Right ventricle myocardium inferior (tissue), 1 donor: Measurements from ENCODE around the gene NAT8L. TPM values are rescaled to one million over a fixed set of nuclear protein-coding genes. Genes with fewer than 3 reads are reported as not detected.
A peak's percentile ranks its signal among the peaks of the same experiment; 100 is the strongest.

Experiments used
- ATAC-seq: fragments of 200-7000 bp; cut with Tn5 transposase; one replicate; pipeline ENCODE4 v1.9.1; 2020; ENCODE audit warnings: mild to moderate bottlenecking, moderate library complexity
- DNase-seq: peaks from one replicate; pipeline ENCODE4 v3.0.0; 2021; ENCODE audit errors: missing footprints
- intact Hi-C: fragments of 100-400 bp; cut with DNase I; formaldehyde crosslinking; loops from one replicate; pipeline ENCODE4 v1.11.0; 2022
- total RNA-seq: library from RNA; stranded (reverse); fragmentation: NEBNext Ultra II Directional; extraction: Animal tissue kit (Norgen Biotek cat#: 25700); gene quantifications from one replicate; pipeline ENCODE4 v1.2.1, GENCODE V29; 2021
- donor health status: DM: no; HTN: yes; CAD: no; lungs with severe emphysema.

NAT8L gene
- total RNA-seq, 1 donor from 2014 or later: 1.1 TPM

DNA sequence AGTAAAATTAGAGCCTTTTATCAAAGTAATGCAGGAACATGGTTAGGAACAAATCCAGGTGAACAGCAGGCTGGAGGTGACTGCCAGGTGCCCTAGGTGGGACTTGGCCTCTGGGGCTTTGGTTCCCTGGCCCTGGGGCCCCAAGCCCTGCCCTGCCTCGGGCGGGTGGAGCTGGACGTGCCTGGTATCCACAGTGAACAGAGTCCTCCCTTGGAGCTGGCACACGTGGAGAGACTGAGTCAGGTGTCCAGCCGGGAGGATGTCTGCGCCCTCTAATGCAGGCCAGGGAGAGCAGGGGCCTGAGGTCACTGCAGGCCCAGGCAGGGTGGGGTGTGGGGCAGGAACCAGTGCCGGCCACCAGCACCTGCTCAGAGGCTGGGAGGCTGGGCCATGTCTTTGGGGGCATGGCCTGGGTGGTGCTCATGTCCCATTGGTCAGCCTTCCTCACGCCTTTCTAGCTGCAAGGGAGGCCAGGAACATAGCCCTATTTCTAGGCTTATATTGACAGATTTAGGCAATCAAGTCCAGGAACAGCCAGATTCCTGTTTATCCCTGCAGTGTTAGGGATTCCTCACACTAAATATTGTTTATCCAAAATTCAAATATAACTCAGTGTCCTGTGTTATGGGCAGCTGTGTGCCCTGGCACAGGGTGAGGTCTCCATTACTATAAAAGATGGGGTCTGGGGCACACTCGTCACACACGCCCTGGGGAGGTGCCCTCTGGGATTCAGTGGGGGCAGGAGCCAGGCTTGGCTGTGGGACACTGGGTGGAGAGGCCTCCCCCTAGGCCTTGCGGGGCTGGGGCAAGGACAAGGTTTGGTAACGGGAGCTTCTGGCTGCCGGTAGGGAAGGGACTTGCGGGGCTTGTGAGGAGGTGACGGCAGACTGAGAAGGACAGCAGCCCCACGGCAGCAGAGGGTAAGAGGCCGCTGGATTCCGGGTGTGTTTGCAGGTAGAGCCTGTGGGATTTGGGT, 14.3 kb upstream of the NAT8L start:
- DNase-seq: no peak
- intact Hi-C loops: no loop called here
- no peak for ATAC-seq

DNA sequence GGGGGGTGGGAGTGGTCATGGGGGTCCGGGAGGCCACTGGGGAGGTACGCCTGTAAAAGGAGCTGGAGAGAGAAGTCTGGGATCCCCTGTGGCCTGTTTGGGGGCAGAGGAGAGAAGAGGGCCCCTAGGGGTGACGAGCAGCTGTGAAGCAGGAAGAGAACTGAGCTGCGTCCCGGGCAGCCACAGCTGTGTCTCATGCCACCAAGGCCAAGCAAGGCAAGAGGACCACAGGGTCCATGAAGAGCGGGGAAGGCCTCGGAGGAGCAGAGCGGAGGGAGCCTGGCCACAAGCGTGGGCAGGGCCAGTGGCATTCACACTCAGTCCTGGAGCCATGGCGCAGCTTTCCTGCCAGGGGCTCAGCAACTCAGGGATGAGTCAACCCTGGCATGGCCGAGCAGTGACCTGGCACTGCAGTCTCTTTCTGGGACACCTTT, 13.6 kb upstream of the NAT8L start:
- ATAC-seq (no peak), DNase-seq (peak; percentile 57)
- intact Hi-C loops: no loop called here

DNA sequence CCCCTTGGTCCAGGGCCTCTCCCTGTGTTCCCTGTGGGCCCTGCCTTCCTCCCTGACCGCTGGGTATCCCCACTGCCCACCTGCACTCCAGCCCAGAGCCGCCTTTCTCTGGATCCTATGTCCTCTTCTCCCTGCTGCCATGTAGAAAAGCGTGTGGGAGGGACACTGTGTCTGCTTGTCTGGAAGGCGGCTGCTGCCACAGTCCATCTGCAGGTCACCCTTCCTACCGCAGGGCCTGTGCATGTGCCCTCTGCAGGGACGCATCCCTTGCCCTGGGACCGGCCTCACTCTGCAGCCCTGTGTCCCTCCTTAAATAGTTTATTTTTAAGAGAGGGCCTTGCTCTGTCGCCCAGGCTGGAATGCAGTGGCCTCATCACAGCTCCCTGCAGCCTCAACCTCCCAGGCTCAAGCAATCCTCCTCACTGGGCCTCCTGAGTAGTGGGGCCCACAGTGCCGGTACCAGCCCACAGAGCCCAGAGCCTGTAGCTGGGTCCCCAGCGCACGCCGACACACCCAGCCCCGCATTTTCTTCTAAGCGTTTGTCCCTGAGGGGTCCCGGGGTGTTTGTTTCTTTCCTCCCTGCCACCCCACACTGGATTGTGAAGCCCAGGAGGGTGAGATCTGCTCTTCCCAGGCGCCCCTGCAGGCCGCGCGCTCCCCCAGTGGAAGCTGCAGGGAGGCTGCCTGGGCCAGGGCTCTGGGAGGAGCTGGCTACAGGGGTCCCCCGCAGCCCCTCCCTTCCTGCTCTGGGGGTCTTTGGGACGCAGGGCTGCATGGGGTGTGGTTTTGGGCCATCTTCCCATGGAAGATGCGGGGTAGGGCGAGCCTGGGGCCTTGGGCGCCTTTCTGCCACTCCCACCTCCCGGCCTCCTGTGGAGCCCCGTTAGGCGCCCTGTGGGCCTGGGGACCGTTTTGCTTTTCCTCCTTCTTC, 12.8 kb upstream of the NAT8L start:
- no peak for ATAC-seq
- DNase-seq: peak; percentile 33
- intact Hi-C loops: no loop called here

GRCh38 chr4:2047031-2047660, 12.0 kb upstream of the NAT8L start:
- intact Hi-C loops: no loop called here
- peak; percentile 42 for DNase-seq
- ATAC-seq: no peak

DNA sequence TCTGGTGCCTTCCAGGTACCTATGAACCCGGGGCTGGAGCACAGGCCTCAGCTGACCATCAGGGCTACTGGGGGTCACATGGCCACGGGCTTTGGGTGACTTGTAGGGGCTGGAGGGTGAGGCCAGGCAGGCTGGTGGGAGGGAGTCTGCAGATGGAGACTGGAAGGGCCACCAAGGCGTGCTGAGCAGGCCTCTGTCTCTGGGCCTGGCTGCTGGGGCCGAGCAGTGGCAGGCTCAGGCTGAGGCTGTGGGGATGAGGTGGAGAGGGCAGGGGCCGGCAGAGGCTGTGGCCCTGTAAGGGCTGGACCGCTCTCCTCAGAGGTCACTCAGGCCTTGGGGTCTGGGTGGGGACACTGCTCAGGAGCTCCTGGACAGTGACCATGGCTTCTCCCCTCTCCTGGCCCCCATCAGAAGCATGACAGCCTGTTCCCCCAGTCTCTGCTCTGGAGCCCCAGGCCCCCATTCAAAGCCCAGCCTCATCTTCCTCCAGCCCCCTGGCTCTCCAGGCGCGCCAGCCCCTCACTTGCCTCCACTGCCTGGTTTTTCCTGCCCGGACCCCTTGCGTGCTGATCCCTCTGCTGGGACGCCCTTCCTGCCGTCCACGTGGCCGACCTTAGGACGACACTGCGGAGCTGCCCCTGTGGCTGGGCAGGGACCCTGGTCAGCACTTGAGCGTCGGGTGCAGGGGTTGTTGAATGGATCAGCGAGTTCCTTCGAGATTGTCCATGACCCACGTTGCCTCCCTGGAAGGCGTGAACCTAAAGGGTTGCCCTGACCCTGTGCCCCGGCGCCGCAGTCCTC, 11.1 kb upstream of the NAT8L start:
- peak; percentile 57 for DNase-seq
- ATAC-seq: no peak

GRCh38 chr4:2048831-2049230, 10.3 kb upstream of the NAT8L start:
- DNase-seq (no peak), ATAC-seq (no peak)
- intact Hi-C loops: no loop called here

More for the DNA sequence above, 11.1 kb upstream of the NAT8L start:
- intact Hi-C loops: no loop called here

- ATAC-seq: no peak
- DNase-seq: no peak
Observed at GRCh38 chr4:2049381-2049780, 9.7 kb upstream of the NAT8L start.

GRCh38 chr4:2049811-2050210, 9.3 kb upstream of the NAT8L start:
- peak; percentile 35 for DNase-seq
- no peak for ATAC-seq
- intact Hi-C loops: no loop called here

More at GRCh38 chr4:2049381-2049780, 9.7 kb upstream of the NAT8L start:
- intact Hi-C loops: no loop called here

- intact Hi-C loops: no loop called here
- ATAC-seq (no peak), DNase-seq (peak; percentile 57)
Observed at GRCh38 chr4:2051086-2051485, 8.0 kb upstream of the NAT8L start.

GRCh38 chr4:2054217-2054616, 4.9 kb upstream of the NAT8L start:
- intact Hi-C loops: no loop called here
- ATAC-seq (no peak), DNase-seq (peak; percentile 33)

DNA sequence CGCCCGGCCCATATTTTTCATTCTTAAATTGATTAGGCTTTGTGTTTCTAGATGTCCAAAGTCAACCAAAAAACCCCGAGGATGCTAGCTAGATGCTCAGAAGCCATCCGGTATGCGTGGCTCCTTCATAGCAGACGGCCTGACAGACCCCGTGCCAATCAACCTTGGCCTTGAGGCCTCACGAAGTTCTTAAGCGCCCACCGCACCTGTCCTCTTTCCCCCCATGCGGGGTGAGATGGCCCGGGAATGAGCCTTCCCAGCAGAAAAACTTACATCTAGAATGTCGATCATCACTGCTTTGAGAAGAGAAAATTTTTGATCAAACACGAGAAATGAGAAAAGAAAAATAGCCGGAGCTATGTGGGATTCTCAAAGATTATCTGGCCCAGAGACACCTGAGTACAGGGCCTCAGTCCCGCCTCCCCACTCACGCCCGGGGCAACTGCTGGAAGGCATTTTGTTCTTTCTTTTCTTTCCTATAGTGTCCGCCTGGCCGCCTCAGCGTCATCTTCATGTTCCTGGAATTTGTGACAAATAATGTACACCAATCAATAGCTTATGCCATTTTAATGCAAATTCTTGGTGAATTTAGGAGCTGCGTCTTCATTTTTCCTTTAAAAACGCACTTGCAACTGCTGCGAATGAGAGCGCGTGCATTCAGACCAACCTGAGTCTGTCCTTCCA, 1.6 kb upstream of the NAT8L start:
- DNase-seq (peak; percentile 46), ATAC-seq (no peak)
- intact Hi-C loops: no loop called here

DNA sequence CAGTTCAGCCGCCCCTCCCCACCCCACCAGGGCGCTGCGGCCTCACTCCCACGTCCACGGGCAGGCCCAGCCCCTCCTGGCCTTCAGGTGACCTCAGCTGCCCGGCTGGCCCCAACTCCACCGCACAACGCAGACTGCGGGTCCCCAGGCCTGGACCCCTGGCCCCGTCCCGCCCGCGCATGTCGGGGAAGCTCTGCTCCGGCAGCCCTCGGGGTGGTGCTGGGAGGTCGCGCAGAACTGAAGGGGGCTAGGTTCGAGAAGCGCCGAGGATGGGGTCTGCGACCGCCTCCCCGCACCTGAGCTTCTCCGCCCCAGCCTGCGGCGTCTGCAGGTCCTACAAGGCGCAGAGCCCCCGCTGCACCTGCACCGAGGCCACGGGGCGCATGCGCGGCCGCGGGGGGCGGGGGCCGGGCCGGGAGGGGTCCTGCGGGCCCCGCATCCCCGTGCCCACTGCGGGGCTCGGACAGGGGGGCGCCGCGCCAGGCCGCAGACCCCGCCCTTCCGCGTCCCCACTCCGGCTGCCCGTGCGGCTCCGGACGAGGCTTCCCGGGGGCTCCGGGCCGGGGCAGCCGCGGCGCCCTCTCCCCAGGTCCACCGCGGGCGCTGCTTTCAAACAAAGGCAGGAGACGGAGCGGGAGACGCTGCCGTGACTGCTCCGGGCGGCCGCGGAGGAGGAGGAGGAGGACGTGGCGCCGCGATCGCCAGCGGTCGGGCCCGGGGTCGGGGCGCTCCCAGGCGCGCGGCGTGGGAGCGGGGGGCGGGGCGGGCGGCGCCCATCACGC, 672 bp upstream of the NAT8L start:
- intact Hi-C loops: no loop called here
- ATAC-seq (no peak), DNase-seq (peak; percentile 45)

GRCh38 chr4:2059726-2060602, 837 bp downstream of the NAT8L start:
- peak; percentile 34 for DNase-seq

DNA sequence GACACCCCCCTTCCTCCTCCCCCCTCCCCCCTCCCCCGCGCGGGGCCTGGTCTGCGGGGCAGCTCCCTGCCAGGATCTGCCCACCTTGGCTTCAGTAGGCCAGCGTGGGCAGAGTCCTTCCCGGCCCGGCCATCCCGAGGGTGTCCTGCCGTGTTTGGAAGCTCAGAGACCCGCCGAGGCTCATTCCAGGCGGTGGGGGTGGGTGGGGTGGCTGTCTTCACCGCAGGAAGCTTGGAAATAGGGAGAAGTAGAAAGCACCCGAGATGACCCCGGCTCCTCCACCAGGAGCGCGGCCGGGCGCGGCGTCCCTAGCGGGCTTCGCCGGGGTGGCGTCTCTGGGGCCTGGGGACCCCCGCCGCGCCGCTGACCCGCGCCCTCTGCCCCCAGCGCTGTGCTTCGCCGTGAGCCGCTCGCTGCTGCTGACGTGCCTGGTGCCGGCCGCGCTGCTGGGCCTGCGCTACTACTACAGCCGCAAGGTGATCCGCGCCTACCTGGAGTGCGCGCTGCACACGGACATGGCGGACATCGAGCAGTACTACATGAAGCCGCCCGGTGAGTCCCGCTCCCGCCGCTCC, 1.6 kb downstream of the NAT8L start:
- intact Hi-C loops: no loop called here
- DNase-seq: peak; percentile 44
- no peak for ATAC-seq

More at GRCh38 chr4:2059726-2060602, 837 bp downstream of the NAT8L start:
- ATAC-seq: no peak
- intact Hi-C loops: no loop called here
